Pancreas (tissue), 10 donors: ENCODE results near the gene FILIP1L. TPM values are rescaled to one million over a fixed set of nuclear protein-coding genes. Genes with fewer than 3 reads are reported as not detected.
"Not testable (repeated sequence)": the region's sequence is repeated elsewhere in the genome, so short reads cannot be mapped to it uniquely, and the experiment has no call there.

Source experiments
- ATAC-seq, 4 donors: fragments of 200-7000 bp; cut with Tn5 transposase; one replicate each; pipeline versions ENCODE4 v1.8.0 to v1.9.1; 2020; ENCODE audit warnings: mild to moderate bottlenecking in 4 of 4, moderate library complexity in 4 of 4
- DNase-seq, 6 donors: peaks; one replicate each; pipeline ENCODE4 v3.0.0-alpha.2; 2020
- FAIRE-seq: peaks from 2 replicates; lab custom pipeline; 2012; peaks lifted over from hg19 to GRCh38; lab: Jason Lieb, UNC
- H3K27ac ChIP-seq, 4 donors: fragments of 200-600 bp; sonication (generic); 1 replicate in 3 of 4; 2 replicates in 1 of 4; pipeline versions ENCODE4 v1.5.0 to v1.8.0; 2020
- H3K27me3 ChIP-seq, 4 donors: fragments of 200-600 bp; one replicate each; pipeline ENCODE4 v1.8.0; 2021
- H3K36me3 ChIP-seq, 3 donors: fragments of 200-600 bp; sonication (generic) in 1 of 3; one replicate each; pipeline versions ENCODE4 v1.5.0 to v1.8.0; 2020 to 2021
- H3K4me1 ChIP-seq, 3 donors: fragments of 200-600 bp; one replicate each; pipeline ENCODE4 v1.8.0; 2021
- H3K4me3 ChIP-seq, 4 donors: fragments of 200-600 bp; sonication (generic) in 2 of 4; one replicate each; pipeline versions ENCODE4 v1.5.0 to v1.8.0; 2020 to 2021
- H3K9me3 ChIP-seq, 4 donors: fragments of 200-600 bp; one replicate each; pipeline ENCODE4 v1.8.0; 2021
- WGBS, 2 donors: extraction: QIAGEN DNeasy Blood & Tissue Kit; methylation state at CpG; one replicate each; pipeline ENCODE4 v1.1.7; 2013; 5-methylcytosine and 5-hydroxymethylcytosine counted together
- intact Hi-C, 3 donors: fragments of 100-400 bp; cut with DNase I; formaldehyde crosslinking; loops; one replicate each; pipeline versions ENCODE4 v1.11.1 to v1.14.2; 2022
- polyA plus RNA-seq, 2 donors: library from polyadenylated mRNA; stranded (reverse); fragments of 200-250 nt; gene quantifications; one replicate each; pipeline ENCODE4 v1.2.3, GENCODE V29; 2013
- total RNA-seq, 6 donors: library from RNA; stranded (reverse); fragmentation: NEBNext Ultra II Directional in 4 of 6; extraction: Animal tissue kit (Norgen Biotek cat#: 25700) in 4 of 6; gene quantifications; one replicate each; pipeline versions ENCODE4 v1.2.1 to v1.2.4, GENCODE V29; 2021 to 2023
- TF ChIP-seq, protein P1 (sequence below), 4 donors: fragments of 200-600 bp; sonication (generic) in 3 of 4; IDR thresholded peaks; one replicate each; pipeline versions ENCODE4 v1.5.0 to v1.8.0; 2021; ENCODE audit warnings: antibody characterized with exemption in 4 of 4
- donor health status: healthy with polysubstance abuse.
- donor health status: DM: no; HTN: no; CAD: no; lungs with moderate emphysema.
- donor health status: DM: no; HTN: no; CAD: no.
- donor health status: control.
- donor health status: control.
- donor health status: Bipolar disorder and iron deficiency.
- donor health status: DM: yes; HTN: yes; CAD: no.
- donor health status: DM: no; HTN: no; CAD: no.
- donor health status: DM: no; HTN: no; CAD: no.
- donor health status: DM: yes; HTN: yes; CAD: no.

Gene FILIP1L
- total and polyA plus RNA-seq, 8 donors, result 12.5 to 37.7 (median 15.8) TPM

DNA sequence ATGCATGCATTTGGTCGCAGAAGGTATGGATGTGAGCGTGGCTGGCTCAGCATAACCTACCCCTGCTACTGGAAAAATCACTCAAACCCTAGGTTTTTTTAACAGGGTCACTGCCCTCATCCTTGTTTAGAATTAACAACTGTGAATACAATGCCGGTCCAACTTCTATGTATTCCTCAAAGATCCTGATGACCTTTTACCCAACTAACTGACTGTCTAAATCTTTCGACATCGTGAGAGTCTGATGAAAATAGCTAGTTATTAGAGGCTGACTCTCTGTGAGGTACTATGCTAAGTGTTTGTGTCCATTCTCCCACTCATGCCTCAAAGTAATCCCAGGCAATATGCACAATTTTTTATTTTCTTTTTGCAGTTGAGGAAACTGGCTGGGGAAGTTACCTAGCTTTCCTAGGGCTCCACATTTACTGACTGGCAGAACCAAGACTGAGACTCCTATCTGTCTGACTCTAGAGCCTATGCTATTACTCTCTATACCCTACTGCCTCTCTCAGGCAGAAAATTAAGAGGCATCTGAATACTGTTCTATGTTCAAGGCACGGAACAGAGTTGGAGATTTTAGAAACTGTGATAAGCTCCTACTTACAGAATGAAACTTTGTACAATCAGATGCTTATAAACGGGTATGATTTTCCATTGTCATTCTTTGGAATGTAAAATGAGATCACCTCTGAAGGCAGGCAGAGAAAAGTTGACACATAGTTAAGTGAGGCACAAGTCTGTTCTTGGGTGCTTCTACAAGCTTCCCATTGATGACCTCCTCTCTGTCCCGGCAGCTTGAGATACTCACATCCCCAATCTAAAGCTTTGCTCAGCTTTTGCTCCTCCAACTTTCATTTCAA is 56.4 kb downstream of the FILIP1L start:
- DNase-seq (no peak), ATAC-seq (peak in 3 of 4 donors; percentile 31 to 63 (median 56)), FAIRE-seq (no peak)
- TF ChIP-seq, protein P1, sequence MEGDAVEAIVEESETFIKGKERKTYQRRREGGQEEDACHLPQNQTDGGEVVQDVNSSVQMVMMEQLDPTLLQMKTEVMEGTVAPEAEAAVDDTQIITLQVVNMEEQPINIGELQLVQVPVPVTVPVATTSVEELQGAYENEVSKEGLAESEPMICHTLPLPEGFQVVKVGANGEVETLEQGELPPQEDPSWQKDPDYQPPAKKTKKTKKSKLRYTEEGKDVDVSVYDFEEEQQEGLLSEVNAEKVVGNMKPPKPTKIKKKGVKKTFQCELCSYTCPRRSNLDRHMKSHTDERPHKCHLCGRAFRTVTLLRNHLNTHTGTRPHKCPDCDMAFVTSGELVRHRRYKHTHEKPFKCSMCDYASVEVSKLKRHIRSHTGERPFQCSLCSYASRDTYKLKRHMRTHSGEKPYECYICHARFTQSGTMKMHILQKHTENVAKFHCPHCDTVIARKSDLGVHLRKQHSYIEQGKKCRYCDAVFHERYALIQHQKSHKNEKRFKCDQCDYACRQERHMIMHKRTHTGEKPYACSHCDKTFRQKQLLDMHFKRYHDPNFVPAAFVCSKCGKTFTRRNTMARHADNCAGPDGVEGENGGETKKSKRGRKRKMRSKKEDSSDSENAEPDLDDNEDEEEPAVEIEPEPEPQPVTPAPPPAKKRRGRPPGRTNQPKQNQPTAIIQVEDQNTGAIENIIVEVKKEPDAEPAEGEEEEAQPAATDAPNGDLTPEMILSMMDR (IDR thresholded peaks at IDR 0.05), result no peak
- no peaks in the 10 kb centered on the region for H3K9me3 ChIP-seq
- H3K4me1 ChIP-seq, result no peaks in the 10 kb centered on the region
- 86 to 91% methylated on average over 8 of the region's 8 CpGs for WGBS, 2 donors
- no peak overlapping the region for H3K4me3 ChIP-seq
- H3K27ac ChIP-seq, result no peak overlapping the region
- intact Hi-C loops, result no loop called here
- H3K27me3 ChIP-seq, result no peaks in the 10 kb centered on the region
- H3K36me3 ChIP-seq, result no peaks in the 10 kb centered on the region

DNA sequence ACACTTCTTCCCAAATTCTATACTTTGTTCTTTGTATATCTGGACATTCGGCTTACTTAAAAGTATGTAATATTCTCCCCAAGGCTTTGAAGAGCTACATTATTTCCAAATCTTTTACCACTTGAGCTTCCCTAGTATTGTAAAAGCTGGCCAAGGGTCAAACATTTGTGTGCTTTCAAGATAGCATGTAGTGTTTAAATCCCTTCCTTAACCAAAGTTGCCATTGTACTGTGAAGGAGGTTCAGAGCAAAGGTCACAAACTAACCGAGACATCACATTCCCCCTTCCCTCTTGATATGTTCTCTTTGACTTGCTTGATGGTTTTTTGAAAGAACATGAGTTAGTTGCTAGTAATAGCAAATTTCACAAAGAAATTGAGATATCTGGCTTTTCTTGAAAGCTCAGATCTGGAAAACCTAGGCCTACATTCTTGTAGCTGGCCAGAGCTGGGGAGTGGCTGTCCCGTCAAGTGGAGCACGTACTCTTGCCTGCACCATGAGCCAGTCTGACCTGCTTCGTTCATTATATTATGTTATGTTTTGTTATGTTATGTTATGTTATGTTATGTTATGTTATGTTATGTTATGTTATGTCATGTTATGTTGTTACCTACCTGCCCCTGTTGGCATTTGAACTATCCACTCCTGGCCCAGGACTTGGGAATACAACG is 60.2 kb downstream of the FILIP1L start:
- Histone ChIP-seq H3K4me1 (no peaks in the 10 kb centered on the region), H3K27ac (no peak overlapping the region), H3K9me3 (no peaks in the 10 kb centered on the region), H3K4me3 (no peak overlapping the region), H3K27me3 (no peaks in the 10 kb centered on the region), H3K36me3 (no peaks in the 10 kb centered on the region)
- intact Hi-C loops, result no loop called here
- TF ChIP-seq, protein P1 (IDR thresholded peaks at IDR 0.05), result no peak
- FAIRE-seq, result no peak
- no peak for DNase-seq
- ATAC-seq, result no peak
- 83 to 90% methylated on average over 6 of the region's 6 CpGs for WGBS, 2 donors

DNA sequence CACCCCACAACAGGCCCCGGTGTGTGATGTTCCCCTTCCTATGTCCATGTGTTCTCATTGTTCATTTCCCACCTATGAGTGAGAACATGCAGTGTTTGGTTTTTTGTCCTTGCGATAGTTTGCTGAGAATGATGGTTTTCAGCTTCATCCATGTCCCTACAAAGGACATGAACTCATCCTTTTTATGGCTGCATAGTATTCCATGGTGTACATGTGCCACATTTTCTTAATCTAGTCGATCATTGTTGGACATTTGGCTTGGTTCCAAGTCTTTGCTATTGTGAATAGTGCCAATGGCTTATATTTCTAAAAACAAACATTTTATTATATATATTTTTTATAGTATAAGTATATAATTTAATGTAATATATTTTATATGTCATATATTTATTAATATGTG is 62.8 kb downstream of the FILIP1L start:
- H3K36me3 ChIP-seq, FAIRE-seq, intact Hi-C loops, H3K27ac ChIP-seq, H3K4me3 ChIP-seq, DNase-seq, H3K4me1 ChIP-seq, ATAC-seq, H3K27me3 ChIP-seq, H3K9me3 ChIP-seq: not testable (repeated sequence)
- WGBS, 2 donors, result 92 to 100% methylated on average over 3 of the region's 3 CpGs

DNA sequence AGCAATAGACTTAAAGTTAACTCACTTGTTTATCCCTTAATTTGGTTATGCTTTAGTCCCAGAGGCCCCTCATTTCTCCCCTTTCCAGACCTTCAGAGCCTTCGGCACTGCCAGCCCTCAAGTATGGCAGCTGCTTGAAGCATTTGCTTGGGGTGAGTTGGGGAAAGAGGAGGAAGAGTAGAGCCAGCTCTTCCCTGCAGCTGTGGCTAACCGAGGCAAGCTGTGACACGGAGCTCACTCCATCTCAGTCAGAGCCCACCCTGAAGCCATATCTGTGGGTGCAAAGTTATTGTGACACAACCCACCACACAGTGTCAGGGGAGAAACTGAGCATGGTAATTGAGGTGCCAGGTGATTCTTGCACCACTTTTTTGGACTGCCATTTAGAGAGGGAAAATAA is 66.1 kb downstream of the FILIP1L start:
- H3K27ac ChIP-seq, result peak overlapping the region; percentile 2 to 77 (median 52)
- H3K4me1 ChIP-seq, result peaks cover 0 to 11% (median 10%) of the 10 kb centered on the region in 3 donors
- no peaks in the 10 kb centered on the region for H3K36me3 ChIP-seq
- H3K9me3 ChIP-seq, result no peaks in the 10 kb centered on the region
- DNase-seq (no peak), FAIRE-seq (no peak), ATAC-seq (no peak)
- 92% methylated on average over 3 of the region's 3 CpGs for WGBS, 2 donors
- H3K4me3 ChIP-seq, result no peak overlapping the region
- intact Hi-C loops, result no loop called here
- TF ChIP-seq, protein P1 (IDR thresholded peaks at IDR 0.05), result no peak
- H3K27me3 ChIP-seq, result no peaks in the 10 kb centered on the region

DNA sequence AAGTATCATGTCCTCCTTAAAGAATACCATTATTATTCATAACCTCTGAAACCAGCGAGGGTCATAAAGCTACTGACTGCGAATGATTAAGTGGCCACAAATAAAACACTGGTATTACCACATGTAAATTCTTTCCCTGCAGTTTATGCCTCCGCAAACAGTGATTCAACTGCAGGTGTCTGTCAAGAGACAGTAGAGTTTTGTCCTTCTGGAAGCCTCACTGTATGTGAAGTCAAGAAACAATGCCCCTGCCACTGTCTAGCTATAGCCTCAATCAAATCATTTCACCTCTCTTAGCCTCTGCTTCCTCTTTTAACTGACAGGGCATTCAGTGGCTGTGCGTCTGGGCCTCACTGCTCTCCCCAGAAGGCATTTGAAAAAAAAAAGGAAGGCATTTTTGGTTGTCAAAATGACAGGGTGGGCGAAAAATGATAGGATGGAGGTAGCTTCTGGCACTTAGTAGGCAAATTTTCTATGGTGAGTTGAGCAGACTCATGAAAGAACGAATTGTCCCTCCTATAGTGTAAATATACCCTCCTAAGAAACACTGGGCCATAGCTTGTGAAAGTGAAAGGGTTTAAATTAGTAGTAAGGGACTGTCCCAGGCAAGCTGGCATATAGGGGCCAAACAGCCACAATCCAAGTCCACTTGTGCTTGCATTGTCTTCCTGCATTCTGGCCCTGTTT is 66.7 kb downstream of the FILIP1L start:
- no peak for DNase-seq
- Histone ChIP-seq H3K9me3 (no peaks in the 10 kb centered on the region), H3K4me1 (peaks cover 0 to 15% (median 11%) of the 10 kb centered on the region in 3 donors), H3K4me3 (no peak overlapping the region), H3K36me3 (no peaks in the 10 kb centered on the region), H3K27me3 (no peaks in the 10 kb centered on the region), H3K27ac (peak overlapping the region; percentile 2 to 77 (median 52))
- intact Hi-C loops, result no loop called here
- FAIRE-seq, result no peak
- ATAC-seq, result peak; percentile 31 to 76 (median 66)
- TF ChIP-seq, protein P1 (IDR thresholded peaks at IDR 0.05), result no peak
- 64 to 65% methylated on average over 6 of the region's 6 CpGs for WGBS, 2 donors
